MM.1S (cell line): Measurements from ENCODE around the gene MDGA2.

Experiments used
- CTCF ChIP-seq: fragments of 300-600 bp; sonication (generic); IDR thresholded peaks from 2 replicates; pipeline ENCODE4 v1.5.1; 2016; ENCODE audit warnings: antibody characterized with exemption, low read length, mixed read lengths
- EZH2 ChIP-seq: fragments of 300-600 bp; sonication (generic); optimal IDR thresholded peaks from 2 replicates; pipeline ENCODE3; 2017; ENCODE audit warnings: low read depth, mild to moderate bottlenecking, antibody characterized with exemption, low read length, mixed read lengths

GRCh38 chr14:47637753-47638152, 37.7 kb downstream of the MDGA2 start:
- TF ChIP-seq CTCF = no peak
- TF ChIP-seq EZH2 = no peak
